CD4-positive, alpha-beta T cell treated with Interleukin-2 at 100 ng/mL for 4 hours (primary cell): ENCODE results near the gene TCFL5.
"Not testable (repeated sequence)": the region's sequence is repeated elsewhere in the genome, so short reads cannot be mapped to it uniquely, and the experiment has no call there.

Source experiments
- DNase-seq: peaks from one replicate; pipeline ENCODE4 v3.0.0-alpha.2; 2020; ENCODE audit warnings: low spot score

Gene TCFL5

DNA sequence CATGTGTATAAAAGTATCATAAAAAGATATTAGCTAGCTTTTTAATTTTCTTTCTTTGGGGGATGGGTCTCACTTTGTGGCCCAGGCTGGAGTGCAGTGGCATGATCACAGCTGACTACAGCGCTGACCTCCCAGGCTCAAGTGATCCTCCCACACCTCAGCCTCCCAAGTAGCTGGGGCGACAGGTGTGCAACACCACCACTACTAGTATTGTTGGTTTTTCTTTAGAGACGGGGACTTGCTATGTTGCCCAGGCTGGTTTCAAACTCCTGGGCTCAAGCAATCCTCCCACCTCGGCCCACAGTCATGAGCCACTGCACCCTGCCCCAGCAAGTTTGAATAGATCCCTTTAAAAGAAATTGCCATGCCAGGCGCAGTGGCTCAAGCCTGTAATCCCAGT, 6.5 kb downstream of the TCFL5 start:
- DNase-seq: no peak

- no peak for DNase-seq
Observed at GRCh38 chr20:62854121-62854520, 7.5 kb downstream of the TCFL5 start.

- not testable (repeated sequence) for DNase-seq
Observed at GRCh38 chr20:62853304-62853703, 8.3 kb downstream of the TCFL5 start.

- DNase-seq: no peak
Observed at GRCh38 chr20:62852841-62853240, 8.8 kb downstream of the TCFL5 start.

DNA sequence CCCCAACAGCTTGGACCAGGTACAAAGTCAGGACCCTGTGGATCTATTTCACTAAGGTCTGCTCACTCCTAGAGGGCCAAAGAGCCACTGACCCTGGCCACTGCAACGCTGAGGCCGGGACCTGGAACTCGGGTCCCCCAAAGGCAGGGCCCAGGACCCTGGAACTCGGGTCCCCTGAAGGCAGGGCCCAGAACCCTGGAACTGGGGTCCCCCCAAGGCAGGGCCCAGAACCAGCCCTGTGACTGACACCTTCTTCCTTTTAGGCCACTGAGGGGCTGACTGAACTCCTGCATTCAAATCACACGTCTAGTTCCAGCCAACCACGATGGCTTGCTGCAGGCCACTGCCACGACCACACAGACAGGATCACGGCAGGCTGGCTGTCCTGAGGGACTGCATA, 9.4 kb downstream of the TCFL5 start:
- DNase-seq: no peak

DNA sequence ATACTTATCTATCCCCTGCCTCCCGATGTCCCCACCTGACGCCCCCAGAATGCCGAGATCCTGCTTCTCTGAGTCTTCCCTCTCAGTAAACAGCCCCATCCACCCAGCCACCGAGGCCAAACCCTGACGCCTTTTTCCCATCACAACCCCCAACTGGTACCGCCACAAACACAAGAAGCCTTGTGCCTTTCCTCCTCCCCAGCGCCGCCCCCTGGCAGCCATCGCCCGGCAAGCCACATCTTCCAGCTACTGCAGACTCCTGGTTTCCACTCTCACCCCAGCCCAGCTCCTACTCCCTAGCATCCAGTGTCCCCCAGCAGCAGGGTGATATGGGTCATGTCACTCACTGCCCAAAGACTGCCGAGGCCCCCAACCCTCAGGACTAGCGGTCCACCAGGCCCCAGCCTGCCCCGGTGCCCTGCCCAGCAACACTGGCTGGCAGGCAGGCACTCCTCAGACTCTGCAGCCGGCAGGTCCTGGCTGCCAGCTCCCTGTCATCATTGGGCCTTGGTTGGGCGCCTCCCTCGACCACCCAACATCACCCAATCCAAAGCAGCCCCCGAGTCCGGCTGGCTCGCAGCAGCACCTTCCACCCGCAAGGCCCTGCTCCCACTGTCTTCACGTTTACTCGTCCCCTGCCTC, 11.2 kb downstream of the TCFL5 start:
- DNase-seq: no peak

DNA sequence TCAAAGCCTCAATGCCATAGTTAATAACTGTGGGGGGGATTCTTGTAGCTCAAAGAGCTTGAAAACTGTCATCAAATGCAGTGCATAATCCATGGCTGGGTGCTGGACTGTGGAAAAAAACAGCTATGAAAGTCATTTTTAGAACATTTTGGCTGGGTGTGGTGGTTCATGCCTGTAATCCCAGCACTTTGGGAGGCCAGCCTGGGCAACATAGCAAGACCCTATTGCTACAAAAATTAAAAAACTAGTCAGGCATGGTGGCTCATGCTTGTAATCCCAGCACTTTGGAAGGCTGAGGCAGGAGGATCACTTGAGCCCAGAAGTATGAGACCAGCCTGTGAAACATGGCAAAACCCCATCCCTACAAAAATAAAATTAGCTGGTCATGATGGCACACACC, 12.2 kb downstream of the TCFL5 start:
- no peak for DNase-seq

- DNase-seq: not testable (repeated sequence)
Observed at GRCh38 chr20:62848917-62849316, 12.7 kb downstream of the TCFL5 start.

- DNase-seq: no peak
Observed at GRCh38 chr20:62846166-62846890, 15.3 kb downstream of the TCFL5 start.

DNA sequence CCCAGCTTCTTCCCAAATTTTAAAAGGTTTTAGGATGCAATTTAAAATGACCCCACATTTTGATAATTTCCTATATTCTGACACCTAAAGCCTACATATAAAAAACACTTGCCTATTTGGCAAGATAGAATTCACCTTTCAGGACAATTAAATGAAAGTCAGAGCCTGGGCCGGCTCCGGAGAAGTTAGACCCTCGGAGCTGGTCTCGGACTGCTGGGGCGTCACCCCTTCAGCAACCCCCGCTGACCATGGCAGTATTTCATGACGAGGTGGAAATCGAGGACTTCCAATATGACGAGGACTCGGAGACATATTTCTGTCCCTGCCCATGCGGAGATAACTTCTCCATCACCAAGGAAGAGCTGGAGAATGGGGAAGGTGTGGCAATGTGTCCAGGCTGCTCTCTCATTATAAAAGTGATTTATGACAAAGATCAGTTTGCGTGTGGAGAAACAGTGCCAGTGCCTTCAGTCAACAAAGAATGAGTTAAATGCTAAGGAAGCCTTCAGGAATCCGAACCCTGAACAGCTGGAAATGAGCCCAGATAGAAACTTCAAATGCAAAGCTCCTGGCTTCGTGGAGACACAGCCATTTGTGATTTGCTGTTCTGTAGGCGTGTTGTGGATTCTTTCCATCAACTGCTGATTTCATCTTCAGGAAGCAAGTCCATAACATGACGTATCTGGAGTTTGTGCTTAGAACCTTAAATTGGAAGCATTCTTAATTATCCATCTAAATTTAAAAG, 16.0 kb downstream of the TCFL5 start:
- no peak for DNase-seq

DNA sequence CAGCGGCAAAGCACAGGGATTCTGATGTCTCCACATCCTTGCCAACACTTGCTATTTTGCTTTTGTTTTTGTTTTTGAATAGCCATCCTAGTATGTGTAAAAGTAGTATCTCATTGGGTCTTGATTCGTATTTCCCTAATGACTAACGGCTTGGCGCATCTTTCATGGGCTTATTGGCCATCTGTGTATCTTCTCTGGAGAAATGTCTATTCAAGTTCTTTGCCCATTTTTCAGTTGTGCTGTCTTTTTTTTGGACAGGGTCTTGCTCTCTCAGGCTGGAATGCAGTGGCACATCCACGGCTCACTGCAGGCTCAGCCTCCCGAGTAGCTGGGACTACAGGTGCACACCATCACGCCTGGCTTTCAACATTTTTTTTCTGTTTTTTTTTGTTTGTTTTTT, 17.4 kb downstream of the TCFL5 start:
- no peak for DNase-seq

- no peak for DNase-seq
Observed at GRCh38 chr20:62843656-62844055, 18.0 kb downstream of the TCFL5 start.

- no peak for DNase-seq
Observed at GRCh38 chr20:62841705-62842212, 19.9 kb downstream of the TCFL5 start.

DNA sequence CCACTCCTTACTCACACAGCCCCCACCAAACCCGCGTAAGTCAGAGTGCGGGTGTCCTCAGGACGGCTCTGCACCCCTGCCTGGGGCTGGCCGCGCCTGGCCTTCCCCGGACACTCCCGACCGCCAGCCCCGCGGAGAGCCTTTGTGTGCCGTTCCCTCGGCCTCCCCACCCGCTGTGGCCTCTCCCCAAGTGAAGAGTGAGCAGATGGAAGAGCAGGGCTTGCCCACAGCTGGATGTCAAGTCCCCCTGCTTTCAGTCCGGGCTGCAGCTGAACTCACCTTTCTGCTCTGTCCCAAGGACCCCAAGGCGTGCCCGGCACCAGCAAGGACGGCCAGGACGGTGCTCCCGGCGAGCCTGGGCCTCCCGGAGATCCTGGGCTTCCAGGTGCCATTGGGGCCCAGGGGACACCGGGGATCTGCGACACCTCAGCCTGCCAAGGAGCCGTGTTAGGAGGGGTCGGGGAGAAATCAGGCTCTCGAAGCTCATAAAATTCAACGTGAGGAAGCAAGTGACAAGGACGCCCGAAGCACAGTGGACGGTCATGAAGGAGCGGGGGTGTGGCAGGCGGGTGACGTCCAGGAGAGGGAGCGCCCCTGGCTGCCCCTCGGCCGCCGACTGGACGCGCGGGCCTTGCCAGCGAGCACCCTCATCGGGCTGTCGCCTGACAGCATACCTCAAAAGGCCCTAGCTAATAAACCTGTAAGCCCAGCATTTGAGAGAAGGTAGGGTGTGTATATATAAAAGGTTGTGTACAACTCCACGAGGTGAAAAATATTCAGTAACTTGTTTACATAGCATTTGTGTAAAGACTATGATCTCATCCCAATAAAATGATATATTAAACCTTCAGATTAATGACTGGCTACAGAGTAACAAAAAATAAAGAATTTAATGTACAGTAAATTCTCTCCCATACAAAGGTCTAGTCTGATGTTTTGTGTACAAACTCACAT, 21.1 kb downstream of the TCFL5 start:
- no peak for DNase-seq

GRCh38 chr20:62839816-62840215, 21.8 kb downstream of the TCFL5 start:
- no peak for DNase-seq

GRCh38 chr20:62839261-62839660, 22.4 kb downstream of the TCFL5 start:
- no peak for DNase-seq

DNA sequence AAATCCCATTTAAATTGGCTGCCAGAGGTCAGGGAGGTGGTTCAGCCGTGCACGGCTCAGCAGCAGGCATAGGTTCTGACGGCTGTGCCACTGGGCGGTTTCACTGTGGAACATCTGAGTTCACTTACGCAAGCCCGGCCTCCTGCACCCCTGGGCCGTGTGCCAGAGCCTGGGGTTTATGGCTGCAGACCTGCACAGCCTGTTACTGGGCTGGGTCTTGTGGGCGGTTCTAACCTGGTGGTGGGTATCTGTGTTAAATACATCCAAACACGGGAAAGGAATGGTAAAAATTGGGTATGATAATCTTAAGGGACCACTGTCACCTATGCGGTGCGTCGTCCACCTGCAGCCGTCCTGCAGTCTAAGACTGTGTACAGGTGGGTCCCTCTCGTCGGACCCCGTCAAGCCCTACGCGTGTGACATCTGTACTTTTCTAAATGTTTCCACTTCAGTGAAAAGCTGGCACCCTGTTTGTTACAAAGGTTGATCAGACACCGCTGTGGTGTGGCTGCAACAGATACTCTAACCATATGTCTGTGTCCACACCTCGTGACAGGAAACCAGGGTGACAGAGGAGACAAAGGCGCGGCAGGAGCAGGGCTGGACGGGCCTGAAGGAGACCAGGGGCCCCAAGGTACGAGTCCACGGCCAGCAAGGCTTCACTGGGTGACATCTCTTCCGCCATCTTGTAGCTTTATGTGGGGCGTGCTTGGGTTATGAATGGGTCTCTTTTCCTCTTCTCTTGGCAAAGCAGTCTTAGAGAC, 23.3 kb downstream of the TCFL5 start:
- no peak for DNase-seq

DNA sequence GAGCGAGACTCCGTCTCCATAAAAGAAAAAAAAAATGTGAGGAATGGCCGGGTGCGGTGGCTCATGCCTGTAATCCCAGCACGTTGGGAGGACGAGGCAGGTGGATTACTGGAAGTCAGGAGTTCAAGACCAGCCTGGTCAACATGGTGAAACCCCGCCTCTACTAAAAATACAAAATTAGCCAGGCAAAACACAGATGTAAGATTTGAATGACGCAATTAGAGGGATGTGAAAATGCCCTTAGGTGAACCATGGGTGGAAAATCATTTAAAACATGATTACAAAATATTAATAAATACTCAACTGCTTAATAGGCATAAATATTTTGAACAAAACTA, 23.9 kb downstream of the TCFL5 start:
- no peak for DNase-seq

GRCh38 chr20:62836967-62837490, 24.6 kb downstream of the TCFL5 start:
- DNase-seq: no peak

DNA sequence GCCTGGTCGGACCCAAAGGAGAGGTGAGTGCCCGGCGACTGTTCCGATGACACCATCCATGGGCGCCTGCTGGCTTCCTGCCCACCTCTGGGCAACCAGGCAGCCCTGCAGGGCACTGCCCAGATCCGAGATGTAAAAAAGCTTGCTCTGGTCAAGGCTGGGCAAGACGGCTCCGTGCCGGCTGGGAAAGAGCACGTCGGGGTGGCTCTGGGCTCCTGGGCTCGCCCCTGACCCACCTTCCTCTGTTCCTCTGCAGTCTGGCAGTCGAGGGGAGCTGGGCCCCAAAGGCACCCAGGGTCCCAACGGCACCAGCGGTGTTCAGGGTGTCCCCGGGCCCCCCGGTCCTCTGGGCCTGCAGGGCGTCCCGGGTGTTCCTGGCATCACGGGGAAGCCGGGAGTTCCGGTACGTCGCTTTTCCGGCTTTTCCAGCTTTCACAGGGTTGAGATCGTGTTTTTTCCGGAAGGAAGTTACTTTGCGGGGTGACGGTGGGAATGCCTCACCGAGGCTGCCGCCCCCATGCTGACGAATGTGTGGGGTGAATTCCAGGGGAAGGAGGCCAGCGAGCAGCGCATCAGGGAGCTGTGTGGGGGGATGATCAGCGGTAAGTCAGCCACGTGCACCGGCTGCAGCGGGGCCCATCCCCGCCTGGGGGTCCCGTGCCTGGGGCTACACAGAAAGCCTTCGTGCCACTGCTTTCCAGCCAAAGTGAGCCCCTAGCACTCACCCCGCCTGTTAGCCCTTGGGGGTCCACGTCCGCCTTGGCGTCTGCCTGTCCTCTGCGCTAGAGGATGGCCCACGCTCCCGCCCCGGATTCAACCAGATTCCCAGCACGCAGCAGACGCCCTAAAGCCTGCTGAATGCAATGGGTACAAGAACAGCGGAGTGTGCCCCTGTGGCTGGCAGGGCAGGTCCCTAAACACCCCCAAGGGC, 25.4 kb downstream of the TCFL5 start:
- no peak for DNase-seq
